Measurements from ENCODE around the gene KRTCAP2. TPM values are rescaled to one million over a fixed set of nuclear protein-coding genes. Genes with fewer than 3 reads are reported as not detected.
"Not testable (repeated sequence)": the region's sequence is repeated elsewhere in the genome, so short reads cannot be mapped to it uniquely, and the experiment has no call there.

KRTCAP2 gene
- 220 and 221 TPM in 2 replicates for total RNA-seq

DNA sequence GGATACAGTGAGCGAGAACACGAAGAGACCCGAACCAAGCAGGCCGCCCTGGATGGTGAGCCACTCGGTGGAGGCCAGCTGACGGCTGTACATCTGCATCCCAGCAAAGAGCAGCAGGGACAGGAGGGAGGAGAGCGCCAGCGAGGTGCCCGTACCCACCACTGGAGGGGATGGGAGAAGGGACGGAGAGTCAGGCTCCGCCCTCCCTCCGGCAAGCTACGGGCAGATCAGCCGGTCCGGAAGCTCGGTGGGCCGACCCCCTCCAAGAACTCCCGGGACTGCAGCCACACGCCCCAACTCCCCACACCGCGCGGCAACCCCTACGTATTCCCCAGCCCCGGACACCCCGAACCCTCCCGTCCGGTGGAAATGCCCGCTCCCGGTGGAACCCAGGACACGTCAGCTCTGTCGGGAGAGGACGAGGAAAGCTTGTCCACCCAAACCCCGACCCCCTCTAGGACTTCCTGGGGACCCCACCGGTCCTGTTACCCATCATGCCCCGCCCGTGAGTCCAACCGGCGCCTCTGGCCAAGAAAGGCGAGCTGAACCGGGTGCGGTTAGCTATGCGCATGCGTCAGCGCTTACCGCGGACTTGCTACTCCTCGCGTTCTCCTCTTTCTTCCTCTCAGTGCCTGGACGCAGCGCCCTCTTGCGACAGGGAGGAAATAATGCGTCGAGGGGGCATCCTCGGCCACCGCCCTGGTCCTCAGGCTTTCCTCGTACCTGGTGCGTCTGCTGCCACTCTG lies at the start of gene KRTCAP2:
Gene KRTCAP2 (minus strand): TSS at position 573 of the 746 bp plus-strand sequence. CDS start 80 bp downstream, at position 493.
- intact Hi-C loops (cut with micrococcal nuclease), result loop anchor here (2.0 to 10.0 kb wide), 2 partner anchors 38 to 198 kb away; partner anchors contain the start of genes CKS1B, SHC1 and SLC50A1

DNA sequence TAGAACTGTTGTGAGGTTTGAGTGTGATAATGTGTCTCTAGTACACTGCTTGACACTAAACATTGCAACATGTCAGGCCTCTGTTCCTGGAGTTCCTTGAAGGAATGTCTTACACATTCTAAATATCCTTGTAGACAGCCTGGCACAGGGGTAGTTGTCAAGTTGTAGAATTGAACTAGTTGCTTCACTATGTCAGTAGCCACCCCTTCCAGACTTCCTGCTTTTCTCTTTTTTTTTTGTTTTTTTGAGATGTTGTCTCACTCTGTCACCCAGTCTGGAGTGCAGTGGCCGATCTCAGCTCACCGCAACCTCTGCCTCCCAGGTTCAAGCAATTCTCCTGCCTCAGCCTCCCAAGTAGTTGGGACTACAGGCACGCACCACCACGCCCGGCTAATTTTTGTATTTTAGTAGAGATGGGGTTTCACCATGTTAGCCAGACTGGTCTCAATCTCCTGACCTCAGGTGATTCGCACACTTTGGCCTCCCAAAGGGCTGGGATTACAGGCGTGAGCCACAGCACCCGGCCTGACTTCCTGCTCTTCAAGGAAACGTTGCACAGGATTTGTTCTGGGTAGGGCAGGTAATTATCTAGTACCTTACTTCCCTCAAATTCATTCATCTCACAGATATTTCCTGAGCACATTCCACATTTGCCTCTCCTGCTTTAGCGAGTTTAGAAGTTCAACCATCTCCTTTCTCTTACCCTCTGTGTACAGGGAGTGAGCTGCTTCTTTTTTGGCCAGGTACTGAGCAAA lies 47.3 kb upstream of the KRTCAP2 start:
- intact Hi-C loops (cut with micrococcal nuclease), result not testable (repeated sequence)

DNA sequence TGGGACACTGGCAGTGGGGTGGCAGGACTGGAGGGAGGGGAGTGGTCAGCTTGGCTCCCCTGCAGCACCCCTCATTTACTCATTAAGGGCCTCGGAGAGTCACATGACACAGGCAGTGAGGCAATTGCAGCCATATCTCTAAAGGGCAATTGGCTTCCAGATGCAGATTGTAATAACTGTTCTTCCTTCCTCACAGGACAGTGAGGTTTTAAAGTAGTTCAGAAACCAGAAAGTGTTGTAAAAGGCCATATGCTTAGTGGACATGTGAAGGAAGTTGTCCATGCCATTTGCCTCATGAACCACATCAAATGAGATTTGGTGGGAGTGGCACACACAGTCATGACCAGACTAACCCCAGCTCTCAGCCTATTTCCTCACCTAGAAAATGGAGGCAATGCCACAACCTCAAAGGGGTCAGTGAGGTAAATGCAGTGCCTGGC lies 46.5 kb upstream of the KRTCAP2 start:
- intact Hi-C loops (cut with micrococcal nuclease), result no loop called here

GRCh38 chr1:155218854-155219591 lies 45.9 kb upstream of the KRTCAP2 start:
- intact Hi-C loops (cut with micrococcal nuclease), result no loop called here

DNA sequence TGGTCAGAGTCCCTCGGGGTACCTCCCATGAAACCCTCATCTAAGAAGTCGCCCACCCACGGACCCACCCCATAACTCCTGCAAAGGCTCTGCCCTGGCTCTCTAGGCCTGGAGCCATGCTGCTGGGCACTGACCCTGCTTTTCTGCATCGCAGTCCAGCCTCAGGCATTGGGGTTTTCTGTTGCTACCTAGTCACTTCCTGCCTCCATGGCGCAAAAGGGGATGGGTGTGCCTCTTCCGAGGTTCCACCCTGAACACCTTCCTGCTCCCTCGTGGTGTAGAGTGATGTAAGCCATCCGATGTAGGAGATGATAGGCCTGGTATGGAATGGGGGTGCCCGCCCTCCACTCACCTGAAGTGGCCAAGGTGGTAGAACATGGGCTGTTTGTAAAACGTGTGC lies 41.6 kb upstream of the KRTCAP2 start:
- intact Hi-C loops (cut with micrococcal nuclease), result not testable (repeated sequence)

DNA sequence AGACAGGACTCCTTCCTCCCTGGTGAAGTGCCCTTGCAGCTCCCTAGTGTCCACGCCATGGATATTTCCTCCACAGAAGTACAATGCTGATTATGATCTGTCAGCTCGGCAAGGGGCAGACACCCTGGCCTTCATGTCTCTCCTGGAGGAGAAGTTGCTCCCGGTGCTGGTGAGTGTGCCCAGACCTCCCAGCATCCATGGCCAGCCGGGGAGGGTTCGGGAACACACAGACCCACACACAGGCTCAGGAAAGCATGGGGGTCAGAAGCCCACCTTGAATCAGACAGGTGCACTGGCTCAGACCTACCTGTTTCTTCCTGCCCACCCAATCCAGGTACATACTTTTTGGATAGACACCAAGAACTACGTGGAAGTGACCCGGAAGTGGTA lies 38.9 kb upstream of the KRTCAP2 start:
- intact Hi-C loops (cut with micrococcal nuclease), result not testable (repeated sequence)

GRCh38 chr1:155211381-155212050 lies 38.4 kb upstream of the KRTCAP2 start:
- intact Hi-C loops (cut with micrococcal nuclease), result not testable (repeated sequence)

DNA sequence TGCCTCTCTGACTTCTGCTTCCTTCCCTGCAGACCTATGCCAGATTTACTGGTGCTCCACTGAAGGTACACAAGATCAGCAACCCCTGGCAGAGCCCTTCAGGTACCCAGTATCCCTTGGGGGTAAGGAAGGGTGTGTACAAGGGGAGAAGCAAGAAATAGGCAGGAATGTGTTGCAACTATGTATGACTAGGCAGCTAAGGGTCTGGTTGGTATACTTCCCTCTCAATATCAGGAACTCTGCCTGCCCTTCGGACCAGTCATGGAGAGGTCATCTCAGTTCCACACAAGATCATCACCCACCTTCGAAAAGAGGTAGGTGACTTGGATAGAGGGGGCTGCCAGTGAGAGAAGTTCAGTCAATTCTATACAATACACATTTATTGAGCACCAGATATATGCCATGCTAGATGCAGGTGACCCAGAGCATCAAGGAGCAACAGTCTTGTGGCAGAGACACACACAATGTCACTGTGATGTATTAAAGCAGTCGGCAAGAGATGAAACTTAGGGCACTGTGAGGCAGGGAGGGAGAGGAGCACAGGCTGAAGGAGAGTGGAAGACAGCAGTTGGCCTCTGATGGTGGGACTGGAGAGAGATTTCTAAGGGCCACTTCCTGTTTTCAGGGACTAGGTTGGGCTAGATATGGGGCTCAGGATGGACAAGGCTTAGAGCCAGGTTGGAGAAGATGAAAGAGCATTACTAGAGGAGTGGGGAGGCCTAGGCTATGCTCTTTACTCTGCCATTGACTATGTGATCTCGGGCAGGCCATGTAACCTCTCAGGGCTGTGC lies 37.4 kb upstream of the KRTCAP2 start:
- intact Hi-C loops (cut with micrococcal nuclease), result no loop called here

GRCh38 chr1:155209312-155209721 lies 36.2 kb upstream of the KRTCAP2 start:
- intact Hi-C loops (cut with micrococcal nuclease), result loop anchor here (2.0 kb wide), 1 partner anchor 35 kb away; no protein-coding TSS in a partner anchor

GRCh38 chr1:155208541-155209311 lies 35.6 kb upstream of the KRTCAP2 start, which contains the start of gene MTX1:
MTX1 (plus strand) TSS chr1:155208695; CDS start chr1:155208805, 110 bp downstream.
- intact Hi-C loops (cut with micrococcal nuclease), result loop anchor here (2.0 kb wide), 1 partner anchor 36 kb away; no protein-coding TSS in a partner anchor

DNA sequence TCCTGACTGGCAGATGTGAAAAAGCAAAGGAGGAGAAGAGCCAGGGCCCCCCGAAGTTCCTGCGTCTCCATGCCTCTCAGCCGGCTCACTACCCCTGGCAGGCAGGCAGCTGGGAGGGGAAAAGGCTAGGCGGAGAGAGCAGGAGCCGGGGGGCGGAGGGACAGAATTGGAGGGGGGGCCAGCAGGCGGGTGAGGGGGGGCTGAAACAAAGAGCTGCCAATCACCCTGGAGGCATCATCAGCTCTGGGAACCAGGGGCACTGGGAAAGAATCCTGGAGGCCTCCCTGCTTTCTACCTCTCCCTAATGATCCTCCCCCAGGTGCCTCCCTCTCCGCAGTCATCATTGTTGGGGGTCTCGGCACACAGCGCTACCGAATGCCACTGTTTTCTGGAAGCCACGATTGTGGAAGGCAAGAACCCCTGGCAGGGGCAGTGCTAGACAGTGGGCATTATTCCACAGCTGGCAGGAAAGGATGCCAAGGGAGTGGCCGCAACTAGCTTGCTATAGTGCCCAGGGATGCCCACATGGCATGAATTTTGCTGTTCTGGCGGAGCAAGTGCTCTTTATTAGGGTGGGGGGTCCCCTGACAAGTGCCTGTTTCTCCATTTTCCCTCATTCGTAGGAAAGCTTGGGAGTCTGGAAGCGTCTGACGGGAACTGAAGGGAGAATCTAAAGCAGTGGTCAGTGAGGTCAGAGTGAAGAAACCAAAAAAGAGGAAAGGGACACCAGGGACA lies 34.9 kb upstream of the KRTCAP2 start, which contains the start of gene THBS3:
Gene THBS3 (minus strand): TSS at position 92 of the 735 bp plus-strand sequence. CDS start 21 bp downstream, at position 71.
- intact Hi-C loops (cut with micrococcal nuclease), result loop anchor here (1.0 to 2.0 kb wide), 4 partner anchors 14 to 115 kb away; no protein-coding TSS in a partner anchor

DNA sequence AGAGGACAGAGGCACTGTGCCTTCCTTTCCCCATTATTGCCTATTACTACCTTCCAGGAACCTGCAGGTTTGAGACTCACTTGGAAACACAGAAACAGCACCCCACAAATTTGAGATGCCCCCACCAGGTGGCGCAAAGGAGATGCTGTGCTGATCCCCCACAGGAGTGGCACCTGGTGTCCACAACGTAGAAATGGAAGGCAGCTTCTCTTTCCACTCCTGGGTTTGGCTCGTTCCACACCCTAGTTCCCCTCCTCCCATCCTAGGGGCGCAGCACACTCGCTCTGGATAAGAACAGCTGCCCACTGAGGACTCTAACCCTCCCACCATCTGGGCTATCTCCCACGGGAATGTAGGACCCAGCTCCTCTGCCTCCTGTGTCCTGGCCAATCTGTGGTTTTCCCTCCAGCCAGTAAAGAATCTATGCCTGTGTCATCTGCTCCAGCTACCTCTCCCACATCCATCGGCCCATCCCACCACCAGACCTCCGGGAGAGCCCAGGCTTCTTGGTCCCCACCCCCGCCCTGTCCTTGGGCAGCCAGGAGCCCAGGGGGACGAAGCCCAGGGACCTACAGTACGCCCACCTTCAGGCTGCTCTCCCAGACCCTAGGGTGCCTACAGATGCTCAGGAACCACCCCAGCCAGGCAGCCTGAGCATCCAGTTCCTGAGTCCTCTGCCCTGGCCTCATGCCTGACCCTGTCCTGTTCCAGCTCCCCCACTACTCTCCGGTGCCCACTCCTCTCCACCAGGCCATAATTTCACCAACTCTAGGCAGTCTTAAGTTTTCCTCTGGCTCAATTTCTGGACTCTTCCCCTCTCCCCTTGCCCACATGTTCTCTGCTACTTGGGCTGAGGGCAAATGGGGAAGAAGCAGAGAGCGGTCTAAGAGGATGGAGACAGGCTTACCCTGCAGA lies 34.0 kb upstream of the KRTCAP2 start:
- intact Hi-C loops (cut with micrococcal nuclease), result loop anchor here (1.0 to 2.0 kb wide), 4 partner anchors 13 to 116 kb away; no protein-coding TSS in a partner anchor

GRCh38 chr1:155205969-155206593 lies 33.0 kb upstream of the KRTCAP2 start:
- intact Hi-C loops (cut with micrococcal nuclease), result loop anchor here (1.0 to 2.0 kb wide), 2 partner anchors 20 to 29 kb away; no protein-coding TSS in a partner anchor

GRCh38 chr1:155205035-155205434 lies 31.9 kb upstream of the KRTCAP2 start:
- intact Hi-C loops (cut with micrococcal nuclease), result no loop called here

GRCh38 chr1:155202731-155203515 lies 29.8 kb upstream of the KRTCAP2 start:
- intact Hi-C loops (cut with micrococcal nuclease), result no loop called here

DNA sequence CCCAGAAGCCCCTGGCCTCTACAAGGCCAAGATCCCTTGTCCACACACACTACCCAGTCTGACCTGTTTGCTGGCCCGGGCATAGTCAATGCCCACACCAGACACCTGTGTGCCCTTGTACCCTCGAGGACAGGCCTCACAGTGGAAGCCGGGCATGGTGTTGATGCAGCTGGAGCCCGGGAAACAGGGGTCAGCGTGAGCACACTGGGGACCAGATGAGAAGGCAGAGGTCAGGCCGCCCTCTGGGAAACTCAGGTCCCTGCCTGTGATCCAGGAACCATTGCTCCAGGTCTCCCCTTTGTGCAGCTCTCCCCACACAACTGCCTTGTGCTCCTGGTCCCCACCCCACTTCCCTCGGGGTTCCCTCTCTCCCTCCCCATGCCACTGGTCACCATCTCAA lies 29.1 kb upstream of the KRTCAP2 start:
- intact Hi-C loops (cut with micrococcal nuclease), result no loop called here
